GM12878 (cell line): ENCODE data around the gene EPHB2.

ENCODE experiments used
- BHLHE40 ChIP-seq, 2 experiments: fragments of 450-650 bp in 1 of 2; IDR thresholded peaks; 2 replicates each; pipeline ENCODE4 v1.6.1; 2011 to 2017; ENCODE audit warnings: low read depth in 2 of 2, borderline replicate concordance in 1 of 2, improper control_type of control experiment in 1 of 2, low read length in 1 of 2, mild to moderate bottlenecking in 1 of 2
- EGR1 ChIP-seq, 2 experiments: IDR thresholded peaks; 1 replicate in 1 of 2; 2 replicates in 1 of 2; pipeline ENCODE4 v1.6.1; 2011 to 2012; ENCODE audit warnings: low read depth in 2 of 2, low read length in 2 of 2, borderline replicate concordance in 1 of 2, mild to moderate bottlenecking in 1 of 2, moderate library complexity in 1 of 2
- GABPA ChIP-seq: IDR thresholded peaks from 2 replicates; pipeline ENCODE4 v1.6.1; 2014; ENCODE audit warnings: antibody characterized with exemption, low read depth, mild to moderate bottlenecking, inconsistent platforms
- HDGF ChIP-seq: fragments of 450-650 bp; IDR thresholded peaks from 2 replicates; pipeline ENCODE4 v1.6.1; 2016; ENCODE audit warnings: antibody characterized with exemption
- JUNB ChIP-seq: IDR thresholded peaks from 2 replicates; pipeline ENCODE4 v1.6.1; 2016; ENCODE audit warnings: antibody characterized with exemption, mild to moderate bottlenecking
- POLR2A ChIP-seq: IDR thresholded peaks from 2 replicates; pipeline ENCODE4 v1.6.1; 2011; ENCODE audit warnings: low read depth, mild to moderate bottlenecking, low read length
- RAD21 ChIP-seq: IDR thresholded peaks from 2 replicates; pipeline ENCODE4 v1.6.1; 2011; ENCODE audit warnings: mild to moderate bottlenecking, low read depth, low read length, moderate library complexity; ENCODE audit not compliant: insufficient read depth
- RAD51 ChIP-seq: fragments of 450-650 bp; IDR thresholded peaks from 2 replicates; pipeline ENCODE4 v1.6.1; 2016; ENCODE audit warnings: moderate library complexity, mild to moderate bottlenecking, inconsistent platforms
- ZSCAN29 ChIP-seq: fragments of 450-650 bp; IDR thresholded peaks from 2 replicates; pipeline ENCODE4 v1.6.1; 2017; ENCODE audit warnings: mild to moderate bottlenecking, moderate library complexity
- TF ChIP-seq, protein P1 (sequence below): fragments of 450-650 bp; IDR thresholded peaks from 2 replicates; pipeline ENCODE4 v1.6.1; 2017; ENCODE audit warnings: low read depth, mild to moderate bottlenecking, moderate library complexity
- TF ChIP-seq, protein P2 (sequence below), 3 experiments: IDR thresholded peaks in 2 of 3; conservative IDR thresholded peaks in 1 of 3; 2 replicates each; pipeline ENCODE4 v1.5.1; 2011; ENCODE audit warnings: low read depth in 3 of 3, low read length in 3 of 3, mild to moderate bottlenecking in 3 of 3, control low read depth in 2 of 3, moderate library complexity in 2 of 3, inconsistent platforms in 1 of 3, mixed read lengths in 1 of 3; ENCODE audit not compliant: control insufficient read depth in 2 of 3, insufficient read depth in 1 of 3; ENCODE audit errors: extremely low read depth in 1 of 3

DNA sequence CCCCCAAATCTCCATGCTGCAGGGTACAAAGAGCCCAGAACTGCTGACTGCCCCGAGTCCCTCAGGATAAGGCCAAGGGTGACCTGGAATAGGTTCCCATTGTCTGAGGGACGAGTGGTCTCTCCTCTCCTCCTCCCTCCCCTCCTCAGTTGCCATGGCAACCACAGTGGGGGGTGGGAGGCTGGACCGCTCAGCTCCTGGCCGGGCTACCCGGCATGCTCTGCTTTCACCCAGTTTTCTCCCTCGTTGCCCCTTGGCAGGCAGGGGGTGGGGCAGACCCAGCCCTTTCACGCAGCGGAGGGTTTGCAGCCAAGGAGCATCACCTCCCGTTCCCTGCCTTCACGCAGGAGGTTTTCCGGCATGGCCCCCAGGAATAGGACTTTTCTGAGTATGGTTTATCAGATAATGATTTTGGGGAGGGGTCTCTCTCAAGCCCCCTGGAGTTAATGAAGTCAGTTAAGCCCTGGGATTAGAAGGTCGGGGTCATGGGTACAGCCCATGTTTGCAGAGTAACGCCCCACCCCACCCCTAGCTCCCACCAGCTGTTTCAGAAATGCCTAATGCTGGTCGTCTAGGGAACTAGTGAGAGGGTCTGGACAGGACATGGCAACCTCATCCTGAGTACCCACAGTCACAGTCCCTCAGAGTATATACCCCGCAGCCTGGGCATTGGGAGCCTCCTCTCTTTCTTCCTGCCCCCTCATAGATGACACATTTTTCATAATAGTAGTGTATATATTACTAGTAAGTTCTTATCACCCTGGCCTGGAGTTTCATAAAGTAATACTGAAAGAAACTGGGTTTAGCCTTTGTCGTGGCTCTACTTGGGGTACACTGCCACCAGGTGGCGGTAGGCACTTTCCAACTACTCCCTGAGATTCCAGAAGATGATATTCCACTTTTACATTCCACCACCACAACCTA is 36.9 kb upstream of the EPHB2 start:
- TF ChIP-seq GABPA (no peak), POLR2A (no peak), RAD21 (peak; percentile 58), JUNB (no peak), ZSCAN29 (no peak), BHLHE40 (IDR thresholded peaks at IDR 0.05; ENCODE audit: borderline replicate concordance in 1 of 2, low read depth in 2 of 2, low read length in 1 of 2) (no peak), RAD51 (no peak), EGR1 (IDR thresholded peaks at IDR 0.05; ENCODE audit: borderline replicate concordance in 1 of 2, low read depth in 2 of 2, low read length in 2 of 2) (no peak), HDGF (no peak)
- TF ChIP-seq, protein P1, sequence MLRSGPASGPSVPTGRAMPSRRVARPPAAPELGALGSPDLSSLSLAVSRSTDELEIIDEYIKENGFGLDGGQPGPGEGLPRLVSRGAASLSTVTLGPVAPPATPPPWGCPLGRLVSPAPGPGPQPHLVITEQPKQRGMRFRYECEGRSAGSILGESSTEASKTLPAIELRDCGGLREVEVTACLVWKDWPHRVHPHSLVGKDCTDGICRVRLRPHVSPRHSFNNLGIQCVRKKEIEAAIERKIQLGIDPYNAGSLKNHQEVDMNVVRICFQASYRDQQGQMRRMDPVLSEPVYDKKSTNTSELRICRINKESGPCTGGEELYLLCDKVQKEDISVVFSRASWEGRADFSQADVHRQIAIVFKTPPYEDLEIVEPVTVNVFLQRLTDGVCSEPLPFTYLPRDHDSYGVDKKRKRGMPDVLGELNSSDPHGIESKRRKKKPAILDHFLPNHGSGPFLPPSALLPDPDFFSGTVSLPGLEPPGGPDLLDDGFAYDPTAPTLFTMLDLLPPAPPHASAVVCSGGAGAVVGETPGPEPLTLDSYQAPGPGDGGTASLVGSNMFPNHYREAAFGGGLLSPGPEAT, result no peak
- TF ChIP-seq, protein P2, sequence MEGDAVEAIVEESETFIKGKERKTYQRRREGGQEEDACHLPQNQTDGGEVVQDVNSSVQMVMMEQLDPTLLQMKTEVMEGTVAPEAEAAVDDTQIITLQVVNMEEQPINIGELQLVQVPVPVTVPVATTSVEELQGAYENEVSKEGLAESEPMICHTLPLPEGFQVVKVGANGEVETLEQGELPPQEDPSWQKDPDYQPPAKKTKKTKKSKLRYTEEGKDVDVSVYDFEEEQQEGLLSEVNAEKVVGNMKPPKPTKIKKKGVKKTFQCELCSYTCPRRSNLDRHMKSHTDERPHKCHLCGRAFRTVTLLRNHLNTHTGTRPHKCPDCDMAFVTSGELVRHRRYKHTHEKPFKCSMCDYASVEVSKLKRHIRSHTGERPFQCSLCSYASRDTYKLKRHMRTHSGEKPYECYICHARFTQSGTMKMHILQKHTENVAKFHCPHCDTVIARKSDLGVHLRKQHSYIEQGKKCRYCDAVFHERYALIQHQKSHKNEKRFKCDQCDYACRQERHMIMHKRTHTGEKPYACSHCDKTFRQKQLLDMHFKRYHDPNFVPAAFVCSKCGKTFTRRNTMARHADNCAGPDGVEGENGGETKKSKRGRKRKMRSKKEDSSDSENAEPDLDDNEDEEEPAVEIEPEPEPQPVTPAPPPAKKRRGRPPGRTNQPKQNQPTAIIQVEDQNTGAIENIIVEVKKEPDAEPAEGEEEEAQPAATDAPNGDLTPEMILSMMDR (IDR thresholded peaks at IDR 0.05 in 2 of 3, conservative IDR thresholded peaks at IDR 0.05 in 1 of 3; ENCODE audit: control insufficient read depth in 2 of 3, extremely low read depth in 1 of 3, insufficient read depth in 1 of 3, low read depth in 3 of 3, low read length in 3 of 3), result peak; percentile 66 to 70 (median 69)
